Activated T-cell treated with anti-CD3 and anti-CD28 coated beads for 48 hours (primary cell): ENCODE measurements around the gene TFB2M.

Source experiments
- DNase-seq: peaks from one replicate; pipeline ENCODE4 v3.0.0-alpha.2; 2020; ENCODE audit warnings: low read depth

TFB2M gene

DNA sequence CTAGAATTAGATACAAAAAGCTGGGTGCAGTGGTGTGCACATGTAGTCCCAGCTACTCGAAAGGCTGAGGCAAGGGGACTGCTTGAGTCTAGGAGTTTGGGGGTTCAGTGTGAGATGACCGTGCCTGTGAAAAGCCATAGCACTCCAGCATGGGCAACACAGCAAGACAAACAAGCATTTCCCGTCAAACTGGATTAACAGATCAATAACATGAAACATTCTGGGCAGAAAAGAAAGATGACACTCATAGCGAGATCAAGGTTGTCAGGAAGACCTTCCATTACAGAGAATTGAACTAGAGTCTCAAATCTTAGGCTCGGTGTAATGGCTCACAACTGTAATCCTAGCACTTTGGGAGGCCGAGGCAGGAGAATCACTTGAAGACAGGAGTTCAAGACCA lies 14.0 kb downstream of the TFB2M start:
- no peak for DNase-seq

DNA sequence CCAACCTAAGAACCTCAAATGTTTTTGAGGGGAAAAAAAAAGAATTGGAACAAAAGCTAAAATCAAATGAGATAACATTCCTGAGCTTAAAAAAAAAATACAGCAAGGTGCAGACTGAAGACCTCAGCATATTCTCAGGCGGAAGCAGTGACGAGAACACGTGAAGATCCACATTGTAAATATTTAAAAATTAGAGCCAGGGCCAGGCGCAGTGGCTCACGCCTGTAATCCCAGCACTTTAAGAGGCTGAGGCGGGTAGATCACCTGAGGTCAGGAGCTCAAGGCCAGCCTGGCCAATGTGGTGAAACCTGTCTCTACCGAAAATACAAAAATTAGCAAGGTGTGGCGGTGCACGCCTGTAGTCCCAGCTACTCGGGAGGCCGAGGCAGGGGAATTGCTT lies 15.7 kb downstream of the TFB2M start:
- DNase-seq, result no peak

DNA sequence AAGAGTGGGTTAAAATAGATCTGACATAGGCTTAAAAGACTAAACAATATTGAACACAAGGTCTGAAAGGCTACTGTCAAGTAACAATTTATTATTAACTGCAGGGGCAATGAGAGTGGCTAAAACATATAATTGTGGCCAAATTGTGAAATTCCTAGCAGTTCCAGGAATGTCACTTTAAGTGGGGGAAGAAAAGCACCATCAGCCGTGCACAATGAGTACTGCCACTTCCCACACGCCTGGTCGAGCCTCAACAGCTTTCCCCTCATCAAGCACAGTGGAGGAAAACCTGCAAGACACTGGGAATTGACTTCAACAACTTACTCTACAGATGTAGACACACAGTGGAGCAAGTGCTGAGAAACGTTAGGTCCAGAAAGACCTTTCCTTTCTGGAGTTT lies 16.4 kb downstream of the TFB2M start:
- DNase-seq, result no peak

DNA sequence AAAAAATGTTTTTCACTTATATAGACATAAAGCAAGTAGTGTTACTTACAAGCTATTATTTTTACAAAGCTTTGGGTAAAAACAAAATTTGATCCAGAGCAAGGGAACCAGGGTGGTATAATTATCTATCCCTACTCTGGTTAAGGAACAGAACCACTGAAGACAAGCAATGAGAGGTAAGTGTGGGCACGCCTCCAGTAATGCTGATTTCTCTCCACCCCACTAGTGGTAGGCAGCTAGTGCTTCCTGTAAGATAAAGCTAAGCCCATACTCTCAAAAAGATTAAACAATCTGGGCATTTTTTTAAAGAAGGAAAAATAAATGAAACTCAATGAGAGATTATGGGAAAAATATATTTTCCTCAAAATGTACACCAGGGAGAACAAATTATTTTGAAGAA lies 22.1 kb downstream of the TFB2M start:
- no peak for DNase-seq

DNA sequence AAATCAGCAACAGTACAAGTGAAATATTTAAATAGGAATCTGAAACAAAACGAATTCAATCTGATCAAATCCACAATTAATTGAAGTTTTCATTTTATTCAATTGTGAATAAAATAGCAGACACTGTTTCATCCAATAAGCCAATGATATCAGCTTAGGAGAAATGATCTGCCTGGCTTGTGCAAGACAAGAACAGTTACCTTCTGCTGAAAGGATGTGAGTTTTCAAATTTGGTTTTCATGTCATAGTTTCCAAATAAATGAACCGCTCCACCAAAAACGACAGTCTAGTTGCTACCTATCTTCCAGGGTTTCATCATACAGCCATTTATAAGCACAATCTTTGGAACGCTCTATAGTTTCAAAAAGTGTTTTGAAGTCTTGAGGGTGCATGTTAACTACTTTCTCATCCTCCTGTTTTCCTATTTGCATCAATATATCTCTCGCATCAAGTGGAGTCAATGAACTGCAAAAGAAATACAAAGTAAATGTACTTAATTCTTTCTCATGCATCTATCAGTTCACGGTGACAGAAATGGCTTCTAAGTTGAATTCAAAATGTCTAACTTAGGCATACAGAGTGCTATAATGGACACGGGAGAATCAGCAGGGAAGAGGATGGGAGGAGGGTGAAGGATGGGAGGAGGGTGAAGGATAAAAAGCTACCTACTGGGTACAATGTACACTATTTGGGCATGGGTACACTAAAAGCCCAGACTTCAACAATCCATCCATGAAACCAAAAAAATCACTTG lies 25.1 kb downstream of the TFB2M start:
- DNase-seq, result no peak

GRCh38 chr1:246537887-246538286 lies 28.2 kb downstream of the TFB2M start:
- no peak for DNase-seq

GRCh38 chr1:246537441-246537840 lies 28.6 kb downstream of the TFB2M start:
- no peak for DNase-seq

- DNase-seq, result no peak
Measured at GRCh38 chr1:246534114-246534513, 31.9 kb downstream of the TFB2M start.

GRCh38 chr1:246533371-246533905 lies 32.6 kb downstream of the TFB2M start:
- DNase-seq, result no peak

DNA sequence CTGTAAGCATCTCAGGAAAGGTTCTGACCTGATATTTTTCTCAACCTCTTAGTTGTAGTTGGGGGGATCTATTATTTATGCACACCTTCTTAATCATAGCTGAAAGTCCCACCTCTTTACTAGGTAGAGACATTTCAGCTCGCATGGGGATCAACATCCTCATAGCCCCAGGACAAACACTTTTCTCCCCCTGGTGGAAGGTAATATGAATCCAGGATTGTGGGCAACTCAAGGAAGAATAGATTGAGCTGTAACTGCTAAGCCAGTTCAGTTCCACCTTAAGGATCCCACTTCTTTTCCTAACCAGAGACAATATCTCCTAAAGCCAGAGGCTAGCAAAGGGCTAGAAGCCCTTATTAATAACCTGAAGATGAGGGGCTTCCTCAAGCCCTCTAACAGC lies 33.5 kb downstream of the TFB2M start:
- DNase-seq, result no peak

- DNase-seq, result no peak
Measured at GRCh38 chr1:246530482-246530881, 35.6 kb downstream of the TFB2M start.

DNA sequence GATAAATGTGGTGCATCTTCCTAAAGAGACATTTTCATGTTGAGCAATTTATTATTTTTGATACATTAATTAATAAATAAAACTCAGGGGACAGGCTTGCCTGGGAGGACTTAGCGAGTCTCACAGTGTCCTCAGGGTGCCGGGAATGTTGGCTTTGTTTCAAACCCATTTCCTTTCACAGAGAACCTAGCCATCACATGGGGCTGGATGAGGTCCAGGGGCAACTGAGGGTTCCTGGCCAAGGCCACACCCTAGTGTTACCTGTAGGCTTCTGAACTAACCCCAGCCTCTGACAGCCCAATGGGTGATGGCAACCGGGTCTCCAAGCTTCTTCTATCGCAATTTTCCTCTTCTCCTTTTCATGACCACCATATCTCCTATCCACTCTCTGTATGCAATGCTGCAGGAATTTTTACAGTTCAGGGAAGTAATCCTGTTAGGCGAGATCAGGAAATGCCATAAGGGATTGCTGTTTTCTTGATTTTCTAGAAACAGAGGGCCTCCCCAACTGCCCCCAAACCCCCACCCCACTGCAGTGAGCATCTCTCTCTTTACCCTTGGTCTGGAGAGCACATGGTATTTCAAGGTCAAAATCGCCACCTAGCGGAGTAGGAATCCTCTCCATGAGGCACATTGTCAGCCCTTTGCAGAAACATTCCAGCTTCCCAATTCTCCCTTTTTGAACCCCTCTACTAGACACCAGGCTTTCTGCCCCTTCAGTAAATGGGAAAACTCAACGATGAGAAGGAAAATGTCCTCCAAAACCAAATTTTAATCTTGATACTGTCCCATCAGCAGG lies 36.9 kb downstream of the TFB2M start:
- DNase-seq, result no peak

DNA sequence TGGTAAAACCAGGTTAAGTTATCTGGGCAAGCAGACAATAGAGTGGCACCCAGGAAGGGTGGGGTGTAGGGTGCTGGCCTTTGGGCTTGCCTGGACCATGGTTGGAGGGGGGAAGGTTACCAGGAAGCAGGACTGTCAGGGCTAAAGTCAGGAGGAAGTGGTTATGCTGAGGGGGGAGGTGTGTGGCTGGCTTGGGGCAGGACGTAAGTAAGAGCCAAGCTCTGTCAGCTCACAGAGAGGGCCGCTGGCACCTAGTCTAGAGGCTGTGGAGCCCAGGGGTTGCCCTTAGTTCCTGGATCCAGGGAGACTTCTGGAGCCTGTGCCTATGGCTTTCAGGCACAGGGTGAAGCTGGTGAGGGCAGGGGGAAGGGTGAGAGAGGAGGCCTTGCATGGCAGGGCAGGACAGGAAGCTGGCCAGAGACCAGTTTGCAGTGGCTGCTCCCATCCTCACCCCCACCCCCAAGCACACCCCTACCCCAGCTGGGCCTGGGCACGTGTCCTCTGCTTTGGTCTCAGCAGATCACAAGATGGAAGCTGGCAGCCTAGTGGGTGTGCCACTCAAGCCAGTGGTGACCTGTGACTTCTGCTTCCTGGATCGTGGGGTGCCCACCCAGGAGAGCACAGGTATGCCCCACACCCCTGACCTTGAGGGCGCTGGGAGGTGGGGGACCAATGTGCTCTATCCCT lies 38.5 kb downstream of the TFB2M start:
- no peak for DNase-seq

- no peak for DNase-seq
Measured at GRCh38 chr1:246526915-246527314, 39.1 kb downstream of the TFB2M start.

- DNase-seq, result no peak
Measured at GRCh38 chr1:246526380-246526779, 39.7 kb downstream of the TFB2M start.

GRCh38 chr1:246519514-246519913 lies 46.5 kb downstream of the TFB2M start:
- DNase-seq, result no peak

DNA sequence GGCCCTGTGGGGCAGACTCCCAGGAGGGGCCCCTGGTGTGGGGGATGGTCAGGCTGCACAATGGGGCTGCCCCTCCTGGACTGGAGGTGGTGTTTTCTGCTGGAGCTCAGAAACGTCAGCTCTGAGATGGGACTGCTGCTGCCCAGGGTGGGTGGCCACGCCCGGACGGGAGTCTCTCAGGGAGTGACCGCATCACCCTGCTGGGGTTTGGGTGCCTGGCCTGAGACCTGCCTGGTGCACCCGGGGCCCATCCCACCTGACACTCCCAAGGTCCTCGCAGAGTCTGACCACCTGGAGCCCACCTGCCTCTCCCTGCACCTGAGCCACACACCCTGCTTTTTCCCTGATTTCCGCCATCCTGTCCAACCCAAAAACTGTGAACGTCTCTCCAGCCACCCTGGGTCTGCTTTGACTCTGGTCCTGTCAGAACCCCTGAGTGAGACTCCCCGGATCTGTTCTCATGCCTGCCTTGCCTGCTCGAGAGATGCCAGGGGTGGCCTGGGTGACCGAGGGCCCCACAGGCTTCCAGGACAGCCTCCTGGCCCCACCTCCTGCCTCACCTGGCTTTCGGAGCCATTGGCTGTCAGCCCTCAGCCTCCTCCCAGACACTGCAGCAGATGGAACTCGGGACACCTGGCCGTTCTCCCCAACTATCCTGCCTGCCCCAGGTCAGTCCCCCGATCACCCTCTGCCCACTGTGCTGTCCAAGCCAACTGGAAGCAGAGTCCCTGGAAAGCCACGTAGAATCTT lies 47.4 kb downstream of the TFB2M start:
- DNase-seq, result no peak

DNA sequence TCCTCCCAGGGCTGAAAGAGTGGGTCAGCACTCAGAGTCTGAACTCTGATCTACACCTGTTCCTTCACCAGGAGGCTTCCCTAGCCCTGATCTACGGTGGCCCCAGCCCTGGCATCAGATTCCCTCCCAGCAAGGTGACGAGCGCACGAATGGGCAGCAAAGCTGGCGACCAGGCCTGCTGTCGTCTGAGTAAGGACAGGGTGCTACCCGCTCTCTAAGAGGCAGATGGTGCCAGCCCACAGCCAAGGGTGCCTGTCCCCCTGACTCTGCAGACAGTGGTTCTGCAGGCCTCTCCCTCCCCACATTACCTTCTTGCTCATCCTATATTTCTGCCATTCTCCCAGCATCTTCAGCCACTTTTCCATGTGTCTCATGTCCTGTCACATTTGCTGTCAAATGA lies 48.7 kb downstream of the TFB2M start:
- DNase-seq, result no peak

GRCh38 chr1:246516126-246516525 lies 49.9 kb downstream of the TFB2M start:
- DNase-seq, result no peak

GRCh38 chr1:246515390-246516005 lies 50.6 kb downstream of the TFB2M start:
- DNase-seq, result no peak

- no peak for DNase-seq
Measured at GRCh38 chr1:246513619-246514343, 52.3 kb downstream of the TFB2M start.
